Activated B cell treated with CpG ODN at 0.5 μM for 24 hours (primary cell): ENCODE results near the gene TBC1D1. TPM values are rescaled to one million over a fixed set of nuclear protein-coding genes. Genes with fewer than 3 reads are reported as not detected.

Experiments
- ATAC-seq: fragments of 200-7000 bp; cut with Tn5 transposase; one replicate; pipeline ENCODE4 v1.10.0; 2021; ENCODE audit warnings: low read depth, mild to moderate bottlenecking, moderate library complexity
- CTCF ChIA-PET: fragments of 350-600 bp; sonication (Branson Sonifier 250); formaldehyde crosslinking; loops from one replicate; lab custom pipeline; 2021; ENCODE audit warnings: antibody characterized with exemption; lab: Charles Lee
- POLR2A ChIA-PET: fragments of 350-600 bp; sonication (Branson Sonifier 250); formaldehyde crosslinking; loops from one replicate; lab custom pipeline; 2021; ENCODE audit warnings: antibody characterized with exemption; lab: Charles Lee
- DNase-seq: peaks from one replicate; pipeline ENCODE4 v3.0.0; 2022
- H3K27ac Mint-ChIP-seq: one replicate; pipeline ENCODE4 v1.8.0; 2020; ENCODE audit warnings: mixed read lengths
- H3K27me3 Mint-ChIP-seq: one replicate; pipeline ENCODE4 v1.8.0; 2021; ENCODE audit warnings: mixed read lengths
- H3K36me3 Mint-ChIP-seq: one replicate; pipeline ENCODE4 v1.8.0; 2021; ENCODE audit warnings: low read depth, mixed read lengths
- H3K4me1 Mint-ChIP-seq: one replicate; pipeline ENCODE4 v1.8.0; 2021; ENCODE audit warnings: mixed read lengths
- H3K4me3 Mint-ChIP-seq: one replicate; pipeline ENCODE4 v1.8.0; 2020; ENCODE audit warnings: mild to moderate bottlenecking, mixed read lengths
- H3K9me3 Mint-ChIP-seq: one replicate; pipeline ENCODE4 v1.8.0; 2020; ENCODE audit warnings: mixed read lengths
- intact Hi-C: fragments of 100-400 bp; cut with micrococcal nuclease; formaldehyde crosslinking; loops from one replicate; pipeline ENCODE4 v1.15.1; 2024
- total RNA-seq: library from RNA; stranded (reverse); gene quantifications from 2 replicates; pipeline ENCODE4 v1.2.3, GENCODE V29; 2022
- TF ChIP-seq, protein P1 (sequence below): fragments of 200-600 bp; IDR thresholded peaks from one replicate; pipeline ENCODE4 v1.8.0; 2022; ENCODE audit warnings: antibody characterized with exemption, mild to moderate bottlenecking

The TBC1D1 gene
- total RNA-seq, 1 donor from 2014 or later: 84.8 TPM

DNA sequence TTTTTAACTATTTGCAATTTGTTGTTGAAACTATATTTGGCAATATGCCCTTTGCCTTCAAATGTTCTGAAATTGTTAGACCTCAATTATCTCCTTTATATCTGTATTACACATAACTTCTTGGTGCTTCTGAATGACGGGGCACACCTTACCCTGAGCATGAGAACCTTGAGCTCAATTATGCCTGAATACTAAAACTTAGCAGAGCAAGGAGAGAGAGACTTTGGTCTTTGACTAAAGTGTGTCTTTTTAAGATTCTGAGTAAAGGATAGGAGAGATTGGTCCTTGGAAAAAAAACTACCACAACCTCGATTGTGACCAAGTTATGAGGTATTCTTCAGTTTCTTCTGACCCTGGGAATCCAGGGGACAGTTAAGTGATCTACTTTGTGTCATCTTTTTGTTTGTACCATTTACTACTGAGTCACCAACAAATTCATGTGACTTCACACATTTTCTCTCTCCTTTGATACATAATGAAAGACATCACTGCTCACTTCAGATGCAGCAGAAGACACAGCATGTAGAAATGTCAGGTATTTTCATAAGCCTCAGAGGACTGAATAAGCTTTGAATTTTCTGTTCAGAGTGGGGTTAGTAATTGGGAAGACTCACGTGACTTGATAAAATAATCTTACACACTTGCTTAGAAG is 120.8 kb downstream of the TBC1D1 start:
- Mint-ChIP-seq H3K4me3 (no peak overlapping the region), H3K9me3 (no peaks in the 10 kb centered on the region), H3K36me3 (peaks cover 30% of the 10 kb centered on the region), H3K27me3 (no peaks in the 10 kb centered on the region), H3K27ac (no peak overlapping the region), H3K4me1 (peaks cover 35% of the 10 kb centered on the region)
- TF ChIP-seq, protein P1, sequence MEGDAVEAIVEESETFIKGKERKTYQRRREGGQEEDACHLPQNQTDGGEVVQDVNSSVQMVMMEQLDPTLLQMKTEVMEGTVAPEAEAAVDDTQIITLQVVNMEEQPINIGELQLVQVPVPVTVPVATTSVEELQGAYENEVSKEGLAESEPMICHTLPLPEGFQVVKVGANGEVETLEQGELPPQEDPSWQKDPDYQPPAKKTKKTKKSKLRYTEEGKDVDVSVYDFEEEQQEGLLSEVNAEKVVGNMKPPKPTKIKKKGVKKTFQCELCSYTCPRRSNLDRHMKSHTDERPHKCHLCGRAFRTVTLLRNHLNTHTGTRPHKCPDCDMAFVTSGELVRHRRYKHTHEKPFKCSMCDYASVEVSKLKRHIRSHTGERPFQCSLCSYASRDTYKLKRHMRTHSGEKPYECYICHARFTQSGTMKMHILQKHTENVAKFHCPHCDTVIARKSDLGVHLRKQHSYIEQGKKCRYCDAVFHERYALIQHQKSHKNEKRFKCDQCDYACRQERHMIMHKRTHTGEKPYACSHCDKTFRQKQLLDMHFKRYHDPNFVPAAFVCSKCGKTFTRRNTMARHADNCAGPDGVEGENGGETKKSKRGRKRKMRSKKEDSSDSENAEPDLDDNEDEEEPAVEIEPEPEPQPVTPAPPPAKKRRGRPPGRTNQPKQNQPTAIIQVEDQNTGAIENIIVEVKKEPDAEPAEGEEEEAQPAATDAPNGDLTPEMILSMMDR: no peak
- ATAC-seq (no peak), DNase-seq (no peak)
- ChIA-PET CTCF (no interaction called here), POLR2A (no interaction called here)
- intact Hi-C loops: loop anchor here (2.0 kb wide), 1 partner anchor 15 kb away; no protein-coding TSS in a partner anchor

- H3K27me3 Mint-ChIP-seq: no peaks in the 10 kb centered on the region
These were observed 122.8 kb downstream of the TBC1D1 start for GRCh38 chr4:38013461-38014366.

DNA sequence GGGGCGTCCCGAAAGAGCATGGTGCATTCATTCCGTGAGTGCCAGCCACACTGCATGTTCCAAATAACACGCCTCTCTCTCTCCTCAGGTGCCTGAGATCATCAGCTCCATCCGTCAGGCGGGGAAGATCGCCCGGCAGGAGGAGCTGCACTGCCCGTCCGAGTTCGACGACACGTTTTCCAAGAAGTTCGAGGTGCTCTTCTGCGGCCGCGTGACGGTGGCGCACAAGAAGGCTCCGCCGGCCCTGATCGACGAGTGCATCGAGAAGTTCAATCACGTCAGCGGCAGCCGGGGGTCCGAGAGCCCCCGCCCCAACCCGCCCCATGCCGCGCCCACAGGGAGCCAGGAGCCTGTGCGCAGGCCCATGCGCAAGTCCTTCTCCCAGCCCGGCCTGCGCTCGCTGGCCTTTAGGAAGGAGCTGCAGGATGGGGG is 123.6 kb downstream of the TBC1D1 start:
- Mint-ChIP-seq H3K27ac (no peak overlapping the region), H3K9me3 (no peaks in the 10 kb centered on the region), H3K4me1 (peaks cover 13% of the 10 kb centered on the region), H3K4me3 (no peak overlapping the region), H3K27me3 (no peaks in the 10 kb centered on the region), H3K36me3 (peaks cover 41% of the 10 kb centered on the region)
- no peak for DNase-seq
- TF ChIP-seq, protein P1: no peak
- ChIA-PET CTCF (interaction anchor here (0.6 kb wide), 1 partner anchor 9 kb away, joined by 3 read pairs; no protein-coding TSS in a partner anchor), POLR2A (no interaction called here)
- intact Hi-C loops: no loop called here
- ATAC-seq: no peak

More at GRCh38 chr4:38013461-38014366, 122.8 kb downstream of the TBC1D1 start:
- H3K4me1 Mint-ChIP-seq: peaks cover 20% of the 10 kb centered on the region
- no peak overlapping the region for H3K27ac Mint-ChIP-seq
- no peak for DNase-seq
- TF ChIP-seq, protein P1: no peak
- H3K4me3 Mint-ChIP-seq: no peak overlapping the region
- no peaks in the 10 kb centered on the region for H3K9me3 Mint-ChIP-seq
- intact Hi-C loops: no loop called here
- POLR2A ChIA-PET: no interaction called here
- CTCF ChIA-PET: interaction anchor here (0.6 kb wide), 1 partner anchor 8 kb away, joined by 3 read pairs; no protein-coding TSS in a partner anchor
- H3K36me3 Mint-ChIP-seq: peaks cover 38% of the 10 kb centered on the region
- ATAC-seq: no peak

DNA sequence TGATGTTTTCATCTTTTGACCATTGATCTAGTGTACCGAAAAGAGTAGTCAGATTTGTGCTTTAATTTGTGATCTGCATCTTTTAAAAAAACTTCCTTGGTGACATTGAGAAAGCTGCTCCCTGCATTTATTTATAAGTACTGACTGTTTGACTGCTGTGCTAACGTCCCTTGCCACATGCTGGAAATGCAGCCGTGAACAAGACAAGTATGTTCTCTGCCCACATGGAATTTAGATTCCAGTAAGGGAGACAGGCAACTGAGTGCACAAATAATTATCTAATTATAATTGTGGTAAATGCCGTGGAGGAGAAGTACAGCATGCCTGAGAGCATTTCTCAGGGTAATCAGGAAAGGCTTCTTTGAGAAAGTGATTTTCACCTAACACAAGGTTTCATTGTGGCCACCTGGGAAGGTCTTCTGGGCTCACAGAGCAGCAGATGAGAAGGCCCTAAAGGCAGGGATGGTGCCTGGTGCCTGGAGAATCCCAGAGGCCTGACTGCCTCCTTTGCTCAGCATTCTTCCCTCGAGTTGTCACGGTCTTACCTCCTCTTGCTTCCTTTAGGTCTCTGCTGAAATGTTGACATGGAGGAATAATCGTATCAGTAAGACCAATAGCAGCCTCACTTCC is 125.1 kb downstream of the TBC1D1 start:
- TF ChIP-seq, protein P1: no peak
- Mint-ChIP-seq H3K27me3 (no peaks in the 10 kb centered on the region), H3K9me3 (no peaks in the 10 kb centered on the region), H3K4me1 (peaks cover 4% of the 10 kb centered on the region), H3K4me3 (no peak overlapping the region), H3K27ac (no peak overlapping the region), H3K36me3 (peaks cover 53% of the 10 kb centered on the region)
- ChIA-PET POLR2A (no interaction called here), CTCF (no interaction called here)
- ATAC-seq (no peak), DNase-seq (no peak)
- intact Hi-C loops: no loop called here
